22Rv1 (cell line): ENCODE results near the gene CAMK1D.
A peak's percentile ranks its signal among the peaks of the same experiment; 100 is the strongest.
"Not testable (repeated sequence)": the region's sequence is repeated elsewhere in the genome, so short reads cannot be mapped to it uniquely, and the experiment has no call there.

Experiments
- H3K27ac ChIP-seq: fragments of 450-650 bp; 2 replicates; pipeline ENCODE4 v1.5.1; 2017
- CTCF ChIP-seq: fragments of 450-650 bp; IDR thresholded peaks from 2 replicates; pipeline ENCODE4 v1.5.1; 2017; ENCODE audit warnings: mild to moderate bottlenecking
- ZFX ChIP-seq: fragments of 450-650 bp; IDR thresholded peaks from 2 replicates; pipeline ENCODE4 v1.6.1; 2017; ENCODE audit warnings: antibody characterized with exemption, borderline replicate concordance

Gene CAMK1D

GRCh38 chr10:12539350-12540164, 190.2 kb downstream of the CAMK1D start:
- TF ChIP-seq ZFX (no peak), CTCF (no peak)
- no peak overlapping the region for H3K27ac ChIP-seq

DNA sequence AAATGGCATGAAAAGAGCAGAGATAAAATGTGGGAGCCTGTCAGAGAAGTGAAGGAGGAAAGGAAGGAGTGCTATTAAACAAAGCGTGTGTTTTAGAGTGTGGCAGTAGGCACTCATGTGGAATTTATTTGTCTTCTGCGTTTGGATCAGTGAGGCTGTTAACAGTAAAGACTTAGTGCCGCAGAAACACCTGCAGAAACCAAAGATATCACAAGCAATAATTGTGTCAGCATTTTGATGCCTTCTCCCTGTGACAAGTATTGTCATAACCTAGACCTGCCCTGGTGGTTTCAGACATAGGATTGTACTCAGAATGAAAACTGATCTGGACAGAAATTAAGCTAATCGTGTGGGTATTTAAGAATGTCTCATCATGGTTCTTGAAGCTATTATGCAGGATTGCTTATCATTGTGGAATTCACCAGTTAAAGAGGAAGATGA, 191.0 kb downstream of the CAMK1D start:
- no peak for TF ChIP-seq ZFX
- H3K27ac ChIP-seq, result no peak overlapping the region

- TF ChIP-seq CTCF (no peak), ZFX (no peak)
- H3K27ac ChIP-seq, result no peak overlapping the region
Observed at GRCh38 chr10:12541446-12542067, 192.2 kb downstream of the CAMK1D start.

- TF ChIP-seq CTCF (no peak), ZFX (no peak)
- no peak overlapping the region for H3K27ac ChIP-seq
Observed at GRCh38 chr10:12542133-12542670, 192.9 kb downstream of the CAMK1D start.

DNA sequence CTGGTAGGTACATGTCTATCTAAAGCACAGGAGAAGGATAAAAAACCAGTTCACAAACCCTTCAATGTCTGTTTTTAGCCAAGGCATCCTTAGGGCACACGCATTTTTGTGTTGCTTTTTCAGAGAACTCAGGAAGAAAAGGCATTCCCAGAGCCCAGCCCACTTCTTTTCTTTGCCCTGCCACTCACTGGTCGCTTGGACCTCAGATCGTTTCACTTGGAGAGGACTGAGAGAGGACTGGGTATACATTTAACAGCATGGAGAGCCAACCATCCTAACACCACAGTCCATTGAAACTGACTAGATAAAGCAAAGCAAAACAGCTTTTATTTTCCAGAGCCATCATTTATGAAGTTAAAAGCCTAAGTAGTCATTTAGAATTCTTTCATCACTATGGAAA, 194.2 kb downstream of the CAMK1D start:
- no peak for TF ChIP-seq CTCF
- TF ChIP-seq ZFX, result no peak
- no peak overlapping the region for H3K27ac ChIP-seq

- H3K27ac ChIP-seq, result not testable (repeated sequence)
Observed at GRCh38 chr10:12546160-12546802, 196.9 kb downstream of the CAMK1D start.

DNA sequence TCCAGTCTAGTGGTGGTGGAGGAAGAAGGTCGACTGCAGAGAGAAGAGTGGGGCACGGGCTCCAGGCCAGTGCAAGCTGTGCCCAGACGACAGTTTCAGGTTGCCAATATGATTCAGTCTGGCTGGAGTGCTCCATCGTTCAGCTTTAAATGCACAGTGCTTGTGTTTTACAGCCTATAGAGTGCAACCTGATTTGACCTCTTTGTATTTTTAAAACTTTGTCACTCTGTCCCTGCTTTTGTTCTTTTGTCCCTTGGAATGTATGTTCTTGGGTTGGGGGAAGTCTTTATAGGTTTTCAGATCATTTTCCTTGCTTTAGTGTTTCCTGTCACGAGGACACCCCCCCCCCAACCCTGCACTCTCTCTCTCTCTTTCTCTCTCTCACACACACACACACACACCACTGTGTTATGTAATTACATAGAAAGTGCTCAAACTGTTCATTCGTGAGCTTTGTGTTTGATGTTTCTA, 198.0 kb downstream of the CAMK1D start:
- TF ChIP-seq CTCF, result no peak
- TF ChIP-seq ZFX, result no peak

DNA sequence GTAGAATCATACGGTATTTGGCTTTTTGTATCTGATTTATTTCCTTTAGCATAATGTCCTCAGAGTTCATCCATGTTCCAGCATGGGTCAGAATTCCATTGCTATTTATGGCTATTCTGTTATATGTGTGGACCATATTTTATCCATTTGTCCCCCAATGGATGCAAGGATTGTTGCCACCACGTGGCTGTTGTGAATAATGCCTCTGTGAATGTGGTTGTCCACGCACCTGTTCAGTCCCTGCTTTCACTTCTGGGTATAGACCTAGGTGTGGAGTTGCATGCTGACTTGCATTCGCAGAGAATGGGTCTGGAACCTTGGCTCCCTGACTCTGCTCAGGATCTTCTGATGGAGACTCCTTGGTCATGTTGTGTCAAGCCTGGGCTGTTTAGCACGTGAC, 199.9 kb downstream of the CAMK1D start:
- no peak overlapping the region for H3K27ac ChIP-seq
- TF ChIP-seq ZFX (no peak), CTCF (peak; percentile 13; the same call in 1 of the 2 replicates)

More for the DNA sequence above, 198.0 kb downstream of the CAMK1D start:
- no peak overlapping the region for H3K27ac ChIP-seq
